ENCODE measurements around the gene PTF1A. TPM values are rescaled to one million over a fixed set of nuclear protein-coding genes. Genes with fewer than 3 reads are reported as not detected.

The PTF1A gene
- total and polyA plus RNA-seq, 2 of the 4 experiments (the other 2 are of a cell fraction), result not detected

DNA sequence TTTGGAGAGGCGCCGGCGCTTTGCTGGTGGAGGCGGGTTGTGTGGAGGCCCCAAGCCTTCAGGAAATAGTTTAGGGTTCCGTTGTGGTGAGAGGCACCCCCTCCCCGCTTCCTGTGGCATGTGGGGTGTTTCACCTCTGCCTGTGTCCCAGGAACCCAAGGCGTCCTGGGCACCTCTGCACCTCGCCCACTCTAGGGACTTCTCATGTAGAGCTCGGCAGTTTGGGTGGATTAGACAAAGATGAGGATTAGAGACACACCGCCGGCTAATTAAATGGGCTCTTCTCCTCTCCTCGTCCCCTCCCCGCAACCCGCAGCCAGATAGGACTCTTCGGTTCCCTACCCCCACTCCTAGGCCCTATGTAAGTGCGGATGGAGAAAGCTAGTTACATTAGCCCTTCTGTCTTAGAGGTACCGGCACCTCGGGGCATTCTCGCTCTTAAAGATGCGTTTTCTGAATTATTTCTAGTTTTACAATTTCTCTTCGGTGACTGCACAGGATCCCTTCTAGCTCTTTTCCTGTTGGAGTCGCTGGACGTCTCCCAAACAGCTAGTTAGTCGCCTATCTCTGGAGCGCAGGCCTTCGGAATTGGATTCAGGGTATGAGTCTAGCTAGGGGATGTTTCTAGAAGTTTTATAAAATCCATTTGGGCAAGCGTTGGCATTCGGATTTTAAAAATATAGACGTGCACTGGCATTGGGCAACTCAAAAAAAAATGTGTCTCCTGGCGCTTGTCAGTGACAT lies 7.8 kb downstream of the PTF1A start:
- H4K5ac ChIP-seq (ENCODE audit: low read depth, low read length), result no peak overlapping the region
- intact Hi-C loops (cut with micrococcal nuclease), result no loop called here
- no peak overlapping the region for H2AK9ac ChIP-seq (replicated peaks; ENCODE audit: low read depth, low read length, poor library complexity)
- no peak for ATAC-seq (ENCODE audit: low read depth)
- no peak overlapping the region for H3K14ac ChIP-seq (replicated peaks; ENCODE audit: low read depth, low read length)
- TF ChIP-seq RFX5 (IDR thresholded peaks at IDR 0.05; ENCODE audit: low read depth, low read length), result no peak
- TF ChIP-seq MXI1 (IDR thresholded peaks at IDR 0.05; ENCODE audit: borderline replicate concordance, low read depth, low read length), result no peak
- no peak for TF ChIP-seq BHLHE40 (IDR thresholded peaks at IDR 0.05; ENCODE audit: low read depth, low read length)
- TF ChIP-seq CHD1 (IDR thresholded peaks at IDR 0.05; ENCODE audit: low read depth, low read length), result no peak
- TF ChIP-seq MAZ (IDR thresholded peaks at IDR 0.05; ENCODE audit: borderline replicate concordance, low read depth, low read length), result no peak
- no peak for TF ChIP-seq ELK1 (IDR thresholded peaks at IDR 0.05; ENCODE audit: borderline replicate concordance, low read depth, low read length)
- no peak for TF ChIP-seq POLR2A (IDR thresholded peaks at IDR 0.05; ENCODE audit: low read depth, low read length)
- TF ChIP-seq FOS (IDR thresholded peaks at IDR 0.05; ENCODE audit: low read depth, low read length), result no peak
- TF ChIP-seq SMC3 (IDR thresholded peaks at IDR 0.05; ENCODE audit: low read depth, low read length), result no peak
- no peak for TF ChIP-seq RAD21 (IDR thresholded peaks at IDR 0.05; ENCODE audit: low read length)
- no peak for TF ChIP-seq RCOR1 (IDR thresholded peaks at IDR 0.05; ENCODE audit: insufficient replicate concordance, low read length)
- TF ChIP-seq, protein P1, sequence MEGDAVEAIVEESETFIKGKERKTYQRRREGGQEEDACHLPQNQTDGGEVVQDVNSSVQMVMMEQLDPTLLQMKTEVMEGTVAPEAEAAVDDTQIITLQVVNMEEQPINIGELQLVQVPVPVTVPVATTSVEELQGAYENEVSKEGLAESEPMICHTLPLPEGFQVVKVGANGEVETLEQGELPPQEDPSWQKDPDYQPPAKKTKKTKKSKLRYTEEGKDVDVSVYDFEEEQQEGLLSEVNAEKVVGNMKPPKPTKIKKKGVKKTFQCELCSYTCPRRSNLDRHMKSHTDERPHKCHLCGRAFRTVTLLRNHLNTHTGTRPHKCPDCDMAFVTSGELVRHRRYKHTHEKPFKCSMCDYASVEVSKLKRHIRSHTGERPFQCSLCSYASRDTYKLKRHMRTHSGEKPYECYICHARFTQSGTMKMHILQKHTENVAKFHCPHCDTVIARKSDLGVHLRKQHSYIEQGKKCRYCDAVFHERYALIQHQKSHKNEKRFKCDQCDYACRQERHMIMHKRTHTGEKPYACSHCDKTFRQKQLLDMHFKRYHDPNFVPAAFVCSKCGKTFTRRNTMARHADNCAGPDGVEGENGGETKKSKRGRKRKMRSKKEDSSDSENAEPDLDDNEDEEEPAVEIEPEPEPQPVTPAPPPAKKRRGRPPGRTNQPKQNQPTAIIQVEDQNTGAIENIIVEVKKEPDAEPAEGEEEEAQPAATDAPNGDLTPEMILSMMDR (conservative IDR thresholded peaks at IDR 0.05; ENCODE audit: low read depth, low read length), result no peak
- TF ChIP-seq, protein P2, sequence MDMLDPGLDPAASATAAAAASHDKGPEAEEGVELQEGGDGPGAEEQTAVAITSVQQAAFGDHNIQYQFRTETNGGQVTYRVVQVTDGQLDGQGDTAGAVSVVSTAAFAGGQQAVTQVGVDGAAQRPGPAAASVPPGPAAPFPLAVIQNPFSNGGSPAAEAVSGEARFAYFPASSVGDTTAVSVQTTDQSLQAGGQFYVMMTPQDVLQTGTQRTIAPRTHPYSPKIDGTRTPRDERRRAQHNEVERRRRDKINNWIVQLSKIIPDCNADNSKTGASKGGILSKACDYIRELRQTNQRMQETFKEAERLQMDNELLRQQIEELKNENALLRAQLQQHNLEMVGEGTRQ (IDR thresholded peaks at IDR 0.05; ENCODE audit: low read depth, low read length), result no peak
- TF ChIP-seq CEBPB (IDR thresholded peaks at IDR 0.05; ENCODE audit: low read depth, low read length), result no peak
- H3K4me1 ChIP-seq (ENCODE audit: control insufficient read depth, insufficient read depth, low read length), result no peaks in the 10 kb centered on the region
- H3K4ac ChIP-seq (ENCODE audit: low read depth, low read length), result no peak overlapping the region
- no peak overlapping the region for H3K4me2 ChIP-seq (ENCODE audit: low read depth, low read length)
- H3K56ac ChIP-seq (ENCODE audit: extremely low read depth, insufficient read depth, low read length), result no peak overlapping the region
- no peak overlapping the region for H2BK5ac ChIP-seq (ENCODE audit: low read depth, low read length, poor library complexity, severe bottlenecking)
- no peak overlapping the region for H4K91ac ChIP-seq (ENCODE audit: insufficient read depth, low read depth, low read length)
- no peak overlapping the region for H3K9ac ChIP-seq (ENCODE audit: low read depth, low read length)
- dilution Hi-C loops (cut with HindIII; ENCODE audit: low sequenced_read_pairs, unreplicated experiment), result no loop called here
- DNase-seq, result no peak
- H2AFZ ChIP-seq (replicated peaks; ENCODE audit: low read length, poor library complexity), result no peak overlapping the region
- H2BK120ac ChIP-seq (ENCODE audit: low read depth, low read length), result no peak overlapping the region
- H3K9me1 ChIP-seq (ENCODE audit: insufficient read depth, low read length), result no peaks in the 10 kb centered on the region
- no peak overlapping the region for H4K8ac ChIP-seq (ENCODE audit: low read depth in 2 of 2, low read length in 2 of 2)
- H3K27ac ChIP-seq (ENCODE audit: insufficient read depth, low read length), result no peak overlapping the region
- 0 out of 2 replicates have a peak, but pooled peaks cover 1% of the 10 kb centered on the region for H3K9me3 ChIP-seq (ENCODE audit: control insufficient read depth, insufficient read depth, low read length)
- POLR2A ChIA-PET (ENCODE audit: unreplicated experiment), result no interaction called here
- H2AK5ac ChIP-seq (ENCODE audit: low read depth, low read length), result no peak overlapping the region
- H2BK20ac ChIP-seq (ENCODE audit: low read depth, low read length), result no peak overlapping the region
- no TSS peak for BruUV-seq (replicated peaks)
- no peak overlapping the region for H3K23ac ChIP-seq (ENCODE audit: low read depth, low read length)
- in situ Hi-C loops (cut with MboI; ENCODE audit: low sequenced_read_pairs), result no loop called here
- no peaks in the 10 kb centered on the region for H3K36me3 ChIP-seq (ENCODE audit: control insufficient read depth, insufficient read depth, low read length)
- H3K4me3 ChIP-seq (ENCODE audit: insufficient read depth, low read depth, low read length), result no peak overlapping the region
- CTCF ChIA-PET, result no interaction called here
- H4K20me1 ChIP-seq (ENCODE audit: insufficient read depth, low read length), result no peaks in the 10 kb centered on the region
- no peak overlapping the region for H2BK15ac ChIP-seq (ENCODE audit: low read depth, low read length)
- H3K27me3 ChIP-seq (ENCODE audit: control insufficient read depth, insufficient read depth, low read length), result peaks cover 58% of the 10 kb centered on the region
- no peaks in the 10 kb centered on the region for H3K79me1 ChIP-seq (ENCODE audit: low read depth in 1 of 2, low read length in 2 of 2)
- no peak overlapping the region for H3K18ac ChIP-seq (ENCODE audit: low read depth, low read length)
- 0% methylated on average over 2 of the region's 30 CpGs; no CpG with 5 or more reads in 1 of the 2 experiments for WGBS, 2 experiments (ENCODE audit: extremely low coverage in 2 of 2, insufficient read length in 1 of 2)

Data from IMR-90 (cell line).